Mesothelial cell of epicardium (in vitro differentiated cells): ENCODE results near the gene DHRS3. TPM values are rescaled to one million over a fixed set of nuclear protein-coding genes. Genes with fewer than 3 reads are reported as not detected.
"Not testable (repeated sequence)": the region's sequence is repeated elsewhere in the genome, so short reads cannot be mapped to it uniquely, and the experiment has no call there.

Experiments
- DNase-seq, 2 experiments: peaks; one replicate each; pipeline ENCODE4 v3.0.0; 2021; ENCODE audit warnings: low spot score in 2 of 2; ENCODE audit not compliant: unreplicated experiment in 2 of 2
- H3K27ac Mint-ChIP-seq: 2 replicates; pipeline ENCODE4 v1.8.0; 2021; ENCODE audit warnings: mixed read lengths
- H3K27me3 Mint-ChIP-seq: 2 replicates; pipeline ENCODE4 v1.8.0; 2021; ENCODE audit warnings: low read depth, mixed read lengths
- H3K36me3 Mint-ChIP-seq: 2 replicates; pipeline ENCODE4 v1.8.0; 2021; ENCODE audit warnings: mixed read lengths
- H3K4me1 Mint-ChIP-seq: 2 replicates; pipeline ENCODE4 v1.8.0; 2021; ENCODE audit warnings: mixed read lengths
- H3K4me3 Mint-ChIP-seq: 2 replicates; pipeline ENCODE4 v1.8.0; 2021; ENCODE audit warnings: mild to moderate bottlenecking, moderate library complexity, mixed read lengths
- H3K9me3 Mint-ChIP-seq: 2 replicates; pipeline ENCODE4 v1.8.0; 2021; ENCODE audit warnings: mixed read lengths
- CTCF ChIP-seq: fragments of 200-600 bp; sonication (generic); IDR thresholded peaks from one replicate; pipeline ENCODE4 v1.5.0; 2021; ENCODE audit warnings: antibody characterized with exemption; ENCODE audit not compliant: unreplicated experiment
- microRNA-seq: library from miRNA; unstranded; fragments of <30 nt; microRNA quantifications from one replicate; pipeline ENCODE4 v1.2.0, GENCODE V29; 2021; ENCODE audit warnings: inconsistent platforms, mixed read lengths
- total RNA-seq: library from RNA; stranded (reverse); gene quantifications from 3 replicates; pipeline ENCODE4 v1.2.1, GENCODE V29; 2021

The DHRS3 gene
- total RNA-seq, 1 donor from 2014 or later: 1,086 TPM

- no peak overlapping the region for H3K4me3 Mint-ChIP-seq
- no peak for DNase-seq
- H3K27me3 Mint-ChIP-seq: no peaks in the 10 kb centered on the region
- no peak for TF ChIP-seq CTCF
- H3K36me3 Mint-ChIP-seq: peaks cover 5% of the 10 kb centered on the region
- H3K27ac Mint-ChIP-seq: peak overlapping the region; percentile 50
- peaks cover 28% of the 10 kb centered on the region for H3K4me1 Mint-ChIP-seq
- peaks cover 3% of the 10 kb centered on the region for H3K9me3 Mint-ChIP-seq
Observed at GRCh38 chr1:12524266-12524665, 93.7 kb downstream of the DHRS3 start.

GRCh38 chr1:12522780-12523179, 95.2 kb downstream of the DHRS3 start:
- not testable (repeated sequence) for H3K27ac Mint-ChIP-seq, H3K36me3 Mint-ChIP-seq, DNase-seq, H3K9me3 Mint-ChIP-seq, H3K4me3 Mint-ChIP-seq, H3K27me3 Mint-ChIP-seq
- H3K4me1 Mint-ChIP-seq: peaks cover 34% of the 10 kb centered on the region

GRCh38 chr1:12521096-12521495, 96.9 kb downstream of the DHRS3 start:
- peaks cover 9% of the 10 kb centered on the region for H3K36me3 Mint-ChIP-seq
- H3K27ac Mint-ChIP-seq: peak overlapping the region; percentile 89
- H3K9me3 Mint-ChIP-seq: peaks cover 8% of the 10 kb centered on the region
- H3K27me3 Mint-ChIP-seq: no peaks in the 10 kb centered on the region
- peaks cover 39% of the 10 kb centered on the region for H3K4me1 Mint-ChIP-seq
- no peak overlapping the region for H3K4me3 Mint-ChIP-seq
- no peak for DNase-seq
- TF ChIP-seq CTCF: no peak

- Mint-ChIP-seq H3K27me3 (no peaks in the 10 kb centered on the region), H3K9me3 (peaks cover 8% of the 10 kb centered on the region), H3K4me3 (no peak overlapping the region), H3K4me1 (peaks cover 31% of the 10 kb centered on the region), H3K27ac (peak overlapping the region; percentile 71), H3K36me3 (peaks cover 6% of the 10 kb centered on the region)
- DNase-seq: no peak
- TF ChIP-seq CTCF: no peak
Observed at GRCh38 chr1:12519693-12520364, 98.2 kb downstream of the DHRS3 start.

GRCh38 chr1:12518931-12519692, 98.9 kb downstream of the DHRS3 start:
- peaks cover 5% of the 10 kb centered on the region for H3K36me3 Mint-ChIP-seq
- H3K4me1 Mint-ChIP-seq: peaks cover 37% of the 10 kb centered on the region
- H3K4me3 Mint-ChIP-seq: no peak overlapping the region
- no peaks in the 10 kb centered on the region for H3K27me3 Mint-ChIP-seq
- DNase-seq: no peak
- H3K9me3 Mint-ChIP-seq: peaks cover 8% of the 10 kb centered on the region
- peak overlapping the region; percentile 71 for H3K27ac Mint-ChIP-seq
- TF ChIP-seq CTCF: no peak

Small RNA genes within 50 kb of the gene (microRNA-seq; reads per million reads assigned to microRNA genes)
- 26.1 reads per million, percentile 48 among the genes with 10 or more reads in this experiment for gene MIR6730

Other genes with a start within 250 kb of the DHRS3 start
- gene AADACL4, start 25.9 kb upstream of the DHRS3 start, total RNA-seq: 0.31 to 0.36 TPM (median 0.31 TPM) in 3 replicates
- gene AADACL3, start 97.9 kb upstream of the DHRS3 start, total RNA-seq: not detected in 3 replicates
- not detected in 3 replicates for gene CFAP107, start 128.0 kb upstream of the DHRS3 start, total RNA-seq
- not detected in 3 replicates for gene PRAMEF12, start 155.5 kb upstream of the DHRS3 start, total RNA-seq
- gene PRAMEF1, start 173.2 kb upstream of the DHRS3 start, total RNA-seq: not detected in 3 replicates
- gene PRAMEF11, start 213.2 kb upstream of the DHRS3 start, total RNA-seq: not detected in 3 replicates
- not detected in 3 replicates for gene HNRNPCL1, start 230.5 kb upstream of the DHRS3 start, total RNA-seq
- gene PRAMEF2, start 238.9 kb upstream of the DHRS3 start, total RNA-seq: not detected in 3 replicates